H9 (cell line): ENCODE measurements around the gene IGIP. TPM values are rescaled to one million over a fixed set of nuclear protein-coding genes. Genes with fewer than 3 reads are reported as not detected.

Source experiments
- DNase-seq: peaks from one replicate; pipeline ENCODE4 v3.0.0-alpha.2; 2017
- H2AFZ ChIP-seq: one replicate; pipeline ENCODE4 v1.6.1; 2013; ENCODE audit warnings: mild to moderate bottlenecking, low read length, control low read depth, moderate library complexity
- H2AK5ac ChIP-seq: 2 replicates; pipeline ENCODE4 v1.6.1; 2013; ENCODE audit warnings: low read length, control low read depth, mixed read lengths; ENCODE audit not compliant: insufficient read length
- H2BK120ac ChIP-seq: one replicate; pipeline ENCODE4 v1.6.1; 2013; ENCODE audit warnings: low read depth, mild to moderate bottlenecking, low read length, control low read depth, inconsistent platforms; ENCODE audit not compliant: poor library complexity, severe bottlenecking
- H2BK12ac ChIP-seq: 2 replicates; pipeline ENCODE4 v1.6.1; 2013; ENCODE audit warnings: low read length, control low read depth, mixed read lengths, low read depth; ENCODE audit not compliant: insufficient read length
- H2BK15ac ChIP-seq: 2 replicates; pipeline ENCODE4 v1.6.1; 2013; ENCODE audit warnings: low read depth, low read length, control low read depth
- H2BK20ac ChIP-seq: one replicate; pipeline ENCODE4 v1.6.1; 2013; ENCODE audit warnings: low read depth, mild to moderate bottlenecking, low read length, control low read depth, inconsistent platforms; ENCODE audit not compliant: poor library complexity, severe bottlenecking
- H2BK5ac ChIP-seq: 2 replicates; pipeline ENCODE4 v1.6.1; 2013; ENCODE audit warnings: low read length, control low read depth, mixed read lengths; ENCODE audit not compliant: insufficient read length
- H3K14ac ChIP-seq: 2 replicates; pipeline ENCODE4 v1.6.1; 2013; ENCODE audit warnings: low read length, control low read depth; ENCODE audit not compliant: insufficient read depth
- H3K18ac ChIP-seq: 2 replicates; pipeline ENCODE4 v1.6.1; 2013; ENCODE audit warnings: low read depth, mild to moderate bottlenecking, mixed read lengths, low read length, control low read depth; ENCODE audit not compliant: insufficient read length
- H3K23ac ChIP-seq: 2 replicates; pipeline ENCODE4 v1.6.1; 2013; ENCODE audit warnings: low read length, control low read depth, mixed read lengths, low read depth; ENCODE audit not compliant: insufficient read length
- H3K23me2 ChIP-seq: 2 replicates; pipeline ENCODE4 v1.6.1; 2013; ENCODE audit warnings: low read depth, mild to moderate bottlenecking, mixed read lengths, low read length, control low read depth; ENCODE audit not compliant: insufficient read length, poor library complexity, severe bottlenecking
- H3K27ac ChIP-seq: 2 replicates; pipeline ENCODE4 v1.5.1; 2013; ENCODE audit warnings: low read length, control low read depth, mixed read lengths, low read depth; ENCODE audit not compliant: insufficient read length
- H3K27me3 ChIP-seq: 2 replicates; pipeline ENCODE4 v1.6.1; 2013; ENCODE audit warnings: low read length, control low read depth, inconsistent platforms; ENCODE audit not compliant: insufficient read depth
- H3K4ac ChIP-seq: 2 replicates; pipeline ENCODE4 v1.6.1; 2013; ENCODE audit warnings: low read depth, mild to moderate bottlenecking, control low read depth, inconsistent platforms, low read length, moderate library complexity
- H3K4me1 ChIP-seq: 2 replicates; pipeline ENCODE4 v1.6.1; 2013; ENCODE audit warnings: low read length, control low read depth, inconsistent platforms; ENCODE audit not compliant: insufficient read depth
- H3K4me2 ChIP-seq: 2 replicates; pipeline ENCODE4 v1.6.1; 2013; ENCODE audit warnings: low read length, control low read depth, mixed read lengths; ENCODE audit not compliant: insufficient read length, insufficient read depth
- H3K56ac ChIP-seq: 2 replicates; pipeline ENCODE4 v1.6.1; 2013; ENCODE audit warnings: low read depth, mild to moderate bottlenecking, mixed read lengths, low read length, control low read depth; ENCODE audit not compliant: insufficient read length
- H3K79me1 ChIP-seq: 2 replicates; pipeline ENCODE4 v1.6.1; 2013; ENCODE audit warnings: low read depth, mild to moderate bottlenecking, moderate library complexity, low read length, control low read depth, inconsistent platforms; ENCODE audit not compliant: insufficient read depth, poor library complexity, severe bottlenecking
- H3K79me2 ChIP-seq: 2 replicates; pipeline ENCODE4 v1.6.1; 2013; ENCODE audit warnings: low read length, control low read depth, inconsistent platforms; ENCODE audit not compliant: insufficient read depth
- H3K9ac ChIP-seq: 2 replicates; pipeline ENCODE4 v1.6.1; 2013; ENCODE audit warnings: low read length, control low read depth, mixed read lengths; ENCODE audit not compliant: insufficient read length; ENCODE audit errors: extremely low read depth
- H3K9me3 ChIP-seq: one replicate; pipeline ENCODE4 v1.6.1; 2013; ENCODE audit warnings: low read depth, low read length, inconsistent platforms; ENCODE audit not compliant: control insufficient read depth
- H3T11ph ChIP-seq: one replicate; pipeline ENCODE4 v1.6.1; 2013; ENCODE audit warnings: mild to moderate bottlenecking, low read length, control low read depth, inconsistent platforms
- H4K20me1 ChIP-seq: one replicate; pipeline ENCODE4 v1.6.1; 2013; ENCODE audit not compliant: control insufficient read depth, insufficient read length, insufficient read depth
- H4K5ac ChIP-seq: 2 replicates; pipeline ENCODE4 v1.6.1; 2013; ENCODE audit warnings: low read depth, mild to moderate bottlenecking, mixed read lengths, low read length, control low read depth; ENCODE audit not compliant: insufficient read length
- H4K8ac ChIP-seq: replicated peaks from 2 replicates; pipeline ENCODE4 v1.6.1; 2013; ENCODE audit warnings: low read length, control low read depth, mixed read lengths, low read depth; ENCODE audit not compliant: insufficient read length
- H4K91ac ChIP-seq: 2 replicates; pipeline ENCODE4 v1.6.1; 2013; ENCODE audit warnings: low read depth, mild to moderate bottlenecking, moderate library complexity, mixed read lengths, low read length, control low read depth; ENCODE audit not compliant: insufficient read length
- H3K27ac Mint-ChIP-seq, 3 experiments: 2 replicates in 2 of 3; 3 replicates in 1 of 3; pipeline ENCODE4 v1.8.0; 2020 to 2021; ENCODE audit warnings: mixed read lengths in 3 of 3, mild to moderate bottlenecking in 1 of 3, moderate library complexity in 1 of 3
- H3K27me3 Mint-ChIP-seq: 2 replicates; pipeline ENCODE4 v1.8.0; 2021; ENCODE audit warnings: low read depth, mild to moderate bottlenecking, moderate library complexity, mixed read lengths
- H3K36me3 Mint-ChIP-seq, 3 experiments: 2 replicates in 2 of 3; 3 replicates in 1 of 3; pipeline ENCODE4 v1.8.0; 2020 to 2021; ENCODE audit warnings: low read depth in 3 of 3, mixed read lengths in 3 of 3; ENCODE audit not compliant: insufficient read depth in 1 of 3
- H3K4me1 Mint-ChIP-seq, 2 experiments: 2 replicates each; pipeline ENCODE4 v1.8.0; 2020; ENCODE audit warnings: mixed read lengths in 2 of 2
- H3K4me3 Mint-ChIP-seq, 2 experiments: 2 replicates in 1 of 2; 3 replicates in 1 of 2; pipeline ENCODE4 v1.8.0; 2020 to 2021; ENCODE audit warnings: mild to moderate bottlenecking in 2 of 2, mixed read lengths in 2 of 2, moderate library complexity in 1 of 2
- H3K9me3 Mint-ChIP-seq, 2 experiments: 2 replicates in 1 of 2; 3 replicates in 1 of 2; pipeline ENCODE4 v1.8.0; 2020; ENCODE audit warnings: mild to moderate bottlenecking in 2 of 2, mixed read lengths in 2 of 2, moderate library complexity in 1 of 2
- WGBS: extraction: QIAGEN DNeasy Blood & Tissue Kit; methylation state at CpG from one replicate; pipeline ENCODE4 v1.1.7; 2013; ENCODE audit warnings: missing lambda C conversion rate, low lambda C conversion rate, mixed read lengths; ENCODE audit not compliant: insufficient read length; ENCODE audit errors: extremely low coverage; 5-methylcytosine and 5-hydroxymethylcytosine counted together
- total RNA-seq: library from RNA; stranded (reverse); gene quantifications from 2 replicates; pipeline ENCODE4 v1.2.1, GENCODE V29; 2021
- TF ChIP-seq, protein P1 (sequence below): fragments of 200-600 bp; sonication (generic); conservative IDR thresholded peaks from 3 replicates; pipeline ENCODE4 v1.8.0; 2021; ENCODE audit warnings: antibody characterized with exemption, mild to moderate bottlenecking

The IGIP gene
- total RNA-seq, 1 experiment from 2014 or later, result 0.52 TPM

DNA sequence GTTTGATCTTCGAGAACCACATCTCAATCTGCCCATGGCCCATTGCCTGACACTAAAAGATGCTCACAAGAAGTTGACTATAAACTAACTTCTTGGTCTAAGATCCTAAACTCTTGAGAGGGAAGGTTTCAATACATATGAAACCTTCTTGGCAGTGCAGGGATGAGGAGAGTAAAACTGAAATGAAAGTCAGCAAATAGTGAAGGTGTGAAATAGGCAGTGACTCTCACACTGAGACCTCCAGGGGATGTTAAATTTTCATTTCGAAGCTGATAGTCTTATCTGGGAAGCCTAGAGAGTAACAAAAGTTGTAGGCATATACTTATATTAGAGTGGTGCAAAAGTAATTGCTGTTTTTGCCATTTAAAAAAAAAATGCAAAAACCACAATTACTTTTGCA, 48.3 kb downstream of the IGIP start:
- no peak overlapping the region for H4K8ac ChIP-seq
- Mint-ChIP-seq H3K4me1 (peaks cover 14 to 15% of the 10 kb centered on the region in 2 experiments), H3K36me3 (no peaks in the 10 kb centered on the region; a peak in 1 of 7 replicates), H3K27ac (no peak overlapping the region), H3K4me3 (peak overlapping the region; percentile 79 to 92; a peak in 4 of 5 replicates), H3K27me3 (peaks cover 12% of the 10 kb centered on the region), H3K9me3 (no peaks in the 10 kb centered on the region)
- H3K4ac ChIP-seq, result no peak overlapping the region
- H3K23me2 ChIP-seq, result peaks cover 9% of the 10 kb centered on the region
- no peak overlapping the region for H3K18ac ChIP-seq
- no peaks in the 10 kb centered on the region for H3K79me2 ChIP-seq
- peaks cover 3% of the 10 kb centered on the region for H4K20me1 ChIP-seq
- H3K4me2 ChIP-seq, result no peak overlapping the region
- no peak overlapping the region for H4K5ac ChIP-seq
- TF ChIP-seq, protein P1, sequence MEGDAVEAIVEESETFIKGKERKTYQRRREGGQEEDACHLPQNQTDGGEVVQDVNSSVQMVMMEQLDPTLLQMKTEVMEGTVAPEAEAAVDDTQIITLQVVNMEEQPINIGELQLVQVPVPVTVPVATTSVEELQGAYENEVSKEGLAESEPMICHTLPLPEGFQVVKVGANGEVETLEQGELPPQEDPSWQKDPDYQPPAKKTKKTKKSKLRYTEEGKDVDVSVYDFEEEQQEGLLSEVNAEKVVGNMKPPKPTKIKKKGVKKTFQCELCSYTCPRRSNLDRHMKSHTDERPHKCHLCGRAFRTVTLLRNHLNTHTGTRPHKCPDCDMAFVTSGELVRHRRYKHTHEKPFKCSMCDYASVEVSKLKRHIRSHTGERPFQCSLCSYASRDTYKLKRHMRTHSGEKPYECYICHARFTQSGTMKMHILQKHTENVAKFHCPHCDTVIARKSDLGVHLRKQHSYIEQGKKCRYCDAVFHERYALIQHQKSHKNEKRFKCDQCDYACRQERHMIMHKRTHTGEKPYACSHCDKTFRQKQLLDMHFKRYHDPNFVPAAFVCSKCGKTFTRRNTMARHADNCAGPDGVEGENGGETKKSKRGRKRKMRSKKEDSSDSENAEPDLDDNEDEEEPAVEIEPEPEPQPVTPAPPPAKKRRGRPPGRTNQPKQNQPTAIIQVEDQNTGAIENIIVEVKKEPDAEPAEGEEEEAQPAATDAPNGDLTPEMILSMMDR, result no peak
- H4K91ac ChIP-seq, result no peak overlapping the region
- H3K9me3 ChIP-seq, result no peaks in the 10 kb centered on the region
- H3K56ac ChIP-seq, result no peak overlapping the region
- H3K9ac ChIP-seq, result no peak overlapping the region
- H3T11ph ChIP-seq, result no peak overlapping the region
- H2BK15ac ChIP-seq, result no peak overlapping the region
- no peak overlapping the region for H2BK120ac ChIP-seq
- WGBS, result no CpG with 5 or more reads among the region's 2 CpGs
- H3K27ac ChIP-seq, result no peak overlapping the region
- H3K4me1 ChIP-seq, result no peaks in the 10 kb centered on the region
- DNase-seq, result no peak
- no peak overlapping the region for H3K14ac ChIP-seq
- no peak overlapping the region for H2BK12ac ChIP-seq
- H2AFZ ChIP-seq, result no peak overlapping the region
- no peak overlapping the region for H2AK5ac ChIP-seq
- no peak overlapping the region for H2BK5ac ChIP-seq
- no peaks in the 10 kb centered on the region for H3K27me3 ChIP-seq
- H3K79me1 ChIP-seq, result no peaks in the 10 kb centered on the region
- no peak overlapping the region for H2BK20ac ChIP-seq
- no peak overlapping the region for H3K23ac ChIP-seq
